CD4-positive, alpha-beta T cell treated with Interleukin-6 for 4 hours (primary cell): ENCODE data around the gene LARGE1.

Experiments
- DNase-seq: peaks from one replicate; pipeline ENCODE4 v3.0.0-alpha.2; 2020; ENCODE audit warnings: mixed read lengths

Gene LARGE1

GRCh38 chr22:33656808-33657628 is 263.3 kb downstream of the LARGE1 start:
- no peak for DNase-seq

GRCh38 chr22:33654173-33654895 is 265.9 kb downstream of the LARGE1 start:
- no peak for DNase-seq

- no peak for DNase-seq
Observed at GRCh38 chr22:33653532-33654063, 266.7 kb downstream of the LARGE1 start.

GRCh38 chr22:33652615-33653014 is 267.7 kb downstream of the LARGE1 start:
- DNase-seq = no peak

DNA sequence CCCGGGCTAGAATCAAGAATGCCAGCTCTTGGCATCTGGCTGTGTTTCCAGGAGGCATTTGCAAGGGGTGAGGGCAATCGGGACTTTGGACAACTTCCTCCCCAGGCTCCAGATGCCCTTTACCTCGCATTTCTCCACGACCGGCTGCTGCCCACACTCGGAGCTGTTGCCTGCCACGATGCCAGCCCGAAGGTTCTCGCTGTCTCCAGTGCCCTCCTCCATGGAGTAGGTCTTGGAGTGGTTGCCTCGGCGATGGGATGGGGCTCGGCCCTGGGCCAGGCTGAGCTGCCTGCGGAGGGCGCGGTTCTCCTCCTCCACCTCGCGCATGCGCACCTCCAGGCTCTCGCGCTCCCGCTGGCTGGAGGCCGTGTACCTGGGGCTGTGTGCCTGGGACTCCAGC is 270.0 kb downstream of the LARGE1 start:
- DNase-seq = no peak

GRCh38 chr22:33648478-33648877 is 271.8 kb downstream of the LARGE1 start:
- no peak for DNase-seq

- DNase-seq = no peak
Observed at GRCh38 chr22:33640900-33641299, 279.4 kb downstream of the LARGE1 start.

DNA sequence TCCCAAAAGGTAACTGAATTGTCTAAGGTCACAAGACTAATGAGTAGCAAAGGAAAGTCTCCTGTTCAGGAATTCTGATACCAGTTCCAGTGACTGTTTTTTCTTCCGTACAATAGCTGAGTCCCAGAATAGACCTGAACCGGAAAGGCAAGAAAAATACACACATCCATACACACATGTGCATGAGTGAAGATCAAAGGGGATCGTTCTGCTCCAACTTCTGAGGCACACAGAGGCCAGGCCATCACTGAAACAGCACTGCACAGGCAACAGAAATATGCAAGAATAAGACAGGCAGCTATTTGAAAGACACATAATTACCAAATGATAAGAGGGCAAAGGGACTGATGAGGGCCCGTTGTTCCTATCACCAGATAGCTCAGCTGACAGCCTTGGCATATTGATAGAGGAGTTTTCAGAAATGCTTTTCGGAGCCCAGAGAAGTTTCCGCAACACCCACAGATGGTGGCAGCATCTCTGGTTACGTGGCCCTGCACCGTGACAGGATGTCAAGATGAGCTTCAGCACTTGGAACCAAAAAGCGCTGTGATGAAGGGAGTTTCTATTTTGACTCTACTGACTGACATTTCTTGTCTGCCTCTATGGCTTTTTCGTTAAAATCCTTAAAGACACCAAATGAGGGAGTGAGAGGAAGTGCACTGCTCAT is 280.6 kb downstream of the LARGE1 start:
- no peak for DNase-seq

DNA sequence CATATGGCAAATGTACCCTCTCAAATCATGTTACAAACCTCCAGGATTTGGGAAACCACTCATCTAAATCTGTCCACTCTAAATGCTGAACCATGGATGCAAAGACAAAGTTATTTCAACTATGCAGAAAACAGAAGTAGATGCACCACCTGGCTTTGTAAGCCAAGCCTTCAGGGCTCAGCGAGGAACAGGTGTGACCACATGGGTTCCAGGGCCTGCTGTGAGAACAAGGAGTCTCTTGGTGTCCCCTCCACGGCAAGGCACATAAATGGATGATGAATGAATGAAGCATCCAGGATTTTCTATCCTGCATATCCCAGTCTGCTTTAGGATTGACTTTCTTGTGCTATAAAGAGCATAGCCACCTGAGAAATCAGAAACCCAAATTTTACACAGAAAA is 284.5 kb downstream of the LARGE1 start:
- DNase-seq = no peak

GRCh38 chr22:33631777-33632176 is 288.5 kb downstream of the LARGE1 start:
- DNase-seq = no peak

GRCh38 chr22:33625959-33626358 is 294.3 kb downstream of the LARGE1 start:
- no peak for DNase-seq

GRCh38 chr22:33620085-33620484 is 300.2 kb downstream of the LARGE1 start:
- no peak for DNase-seq

DNA sequence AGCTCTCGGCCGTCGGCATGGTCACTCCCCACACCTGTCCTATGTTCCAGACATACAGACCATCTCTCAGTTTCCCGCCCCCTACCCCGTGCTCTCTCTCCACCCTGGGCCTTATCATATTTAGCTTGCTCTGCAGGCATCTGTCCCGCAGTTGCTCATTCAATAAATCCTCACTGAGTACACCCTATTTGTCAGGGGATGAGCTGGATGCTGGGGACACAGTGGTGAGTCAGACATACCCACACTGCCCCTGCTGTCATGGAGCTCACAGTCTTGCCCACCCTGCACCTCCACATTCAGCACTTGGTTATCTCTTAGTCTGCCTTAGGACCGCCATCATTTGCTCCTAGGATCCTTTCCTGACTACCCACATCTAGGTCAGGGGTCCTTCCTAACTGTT is 313.8 kb downstream of the LARGE1 start:
- no peak for DNase-seq

- no peak for DNase-seq
Observed at GRCh38 chr22:33605666-33606065, 314.6 kb downstream of the LARGE1 start.

DNA sequence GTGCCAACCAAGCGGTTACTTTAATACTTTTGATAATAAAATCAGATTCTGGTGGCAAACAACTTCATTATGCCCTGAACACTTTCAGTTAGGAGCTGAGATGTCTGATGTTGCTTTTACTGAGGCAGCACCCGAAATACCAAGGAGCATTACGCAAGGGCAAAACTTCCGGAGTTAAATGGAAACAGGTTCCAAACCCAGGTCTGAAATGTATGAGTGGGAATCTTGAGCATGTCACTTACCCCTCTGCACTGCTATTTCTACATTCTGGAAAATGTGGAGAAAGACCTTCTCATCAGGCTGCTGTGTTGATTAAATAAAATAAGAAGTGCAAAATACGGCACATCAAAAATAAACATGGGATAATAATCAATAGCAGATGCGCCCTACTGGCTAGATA is 315.1 kb downstream of the LARGE1 start:
- DNase-seq = no peak

- DNase-seq = no peak
Observed at GRCh38 chr22:33601062-33601461, 319.2 kb downstream of the LARGE1 start.

GRCh38 chr22:33600595-33600994 is 319.7 kb downstream of the LARGE1 start:
- no peak for DNase-seq

DNA sequence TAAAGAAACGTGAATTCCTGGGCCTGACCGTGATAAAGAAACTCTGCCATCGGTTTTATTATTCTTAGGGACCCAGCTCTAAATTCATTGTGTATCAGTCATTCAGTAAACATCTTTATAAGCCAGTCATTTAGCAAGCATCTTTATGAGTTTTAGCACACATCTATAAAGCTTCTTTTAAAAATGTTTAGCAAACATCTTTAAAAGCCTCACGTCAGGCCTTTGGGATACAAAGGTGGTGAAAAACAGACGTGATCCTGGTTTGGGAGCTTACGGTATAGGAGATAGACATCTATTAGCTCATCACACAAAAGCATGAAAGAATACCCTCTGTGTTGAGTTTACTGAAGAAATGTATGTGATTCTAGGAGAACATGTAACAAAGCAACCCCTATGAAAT is 320.2 kb downstream of the LARGE1 start:
- DNase-seq = no peak

DNA sequence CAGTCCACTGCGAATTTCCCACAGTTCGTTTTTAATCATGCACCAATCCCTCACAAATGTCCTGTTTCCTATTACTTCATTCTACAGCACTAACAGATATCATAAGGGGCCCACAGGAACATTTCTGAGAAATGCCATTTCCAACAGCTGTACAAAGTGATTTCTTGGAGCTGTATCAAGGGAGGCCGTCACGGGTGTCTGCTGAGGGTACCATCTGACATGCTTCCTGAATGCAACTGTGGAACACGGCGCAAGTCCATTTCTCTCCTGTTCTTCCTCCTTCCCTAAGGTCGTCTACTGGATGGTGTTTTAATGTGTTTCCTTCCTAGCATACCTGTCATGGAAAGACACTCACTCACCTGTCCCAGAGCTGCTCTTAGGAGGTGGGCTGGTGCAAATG is 320.7 kb downstream of the LARGE1 start:
- DNase-seq = no peak

DNA sequence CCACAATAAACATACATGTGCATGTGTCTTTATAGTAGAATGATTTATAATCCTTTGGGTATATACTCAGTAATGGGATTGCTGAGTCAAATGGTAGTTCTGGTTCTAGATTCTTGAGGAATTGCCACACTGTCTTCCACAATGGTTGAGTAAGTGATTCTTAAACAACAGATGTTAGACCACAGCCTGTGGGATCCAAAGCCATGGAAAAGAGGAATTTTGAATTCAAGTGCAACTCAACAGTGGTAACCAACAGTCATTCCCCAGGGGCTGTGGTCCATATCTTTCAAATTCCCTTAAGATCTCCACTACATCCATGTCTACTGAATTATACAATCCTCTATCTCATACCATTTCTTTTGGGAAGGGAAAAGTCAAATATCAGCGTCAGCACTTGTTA is 321.5 kb downstream of the LARGE1 start:
- DNase-seq = no peak

DNA sequence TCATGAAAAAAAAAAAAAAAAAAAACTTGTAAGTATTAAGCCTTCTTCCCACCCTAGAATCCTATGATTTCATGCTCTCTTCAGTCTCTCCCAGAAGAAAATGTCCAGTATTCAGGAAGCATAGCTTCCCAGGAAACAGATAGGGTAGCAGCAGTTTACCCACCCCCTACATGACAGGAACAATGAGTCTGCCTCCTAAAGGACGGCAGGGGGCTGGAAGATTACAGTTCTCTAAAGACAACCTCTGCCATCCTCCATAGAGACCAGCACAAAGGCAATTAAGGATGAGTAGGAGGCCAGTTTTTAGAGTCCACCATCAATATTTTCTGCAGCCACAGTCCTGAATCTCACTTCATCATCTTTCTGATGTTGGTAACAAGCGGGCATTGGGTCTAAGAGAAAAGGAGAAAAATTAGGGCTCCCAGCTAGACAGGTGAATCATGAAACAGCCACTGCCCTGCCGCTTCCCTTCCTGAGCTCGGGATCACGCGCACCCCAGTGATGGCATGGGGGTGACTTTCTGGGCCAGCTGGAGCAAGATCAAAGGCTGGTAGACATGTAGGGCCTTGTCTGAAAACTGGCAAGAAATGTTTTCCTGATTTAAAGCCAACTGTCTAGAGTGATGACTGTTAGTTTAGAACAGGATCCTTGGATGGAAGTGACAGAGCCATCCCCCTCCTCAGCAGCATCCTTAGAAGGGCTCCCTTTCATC is 322.8 kb downstream of the LARGE1 start:
- DNase-seq = no peak

DNA sequence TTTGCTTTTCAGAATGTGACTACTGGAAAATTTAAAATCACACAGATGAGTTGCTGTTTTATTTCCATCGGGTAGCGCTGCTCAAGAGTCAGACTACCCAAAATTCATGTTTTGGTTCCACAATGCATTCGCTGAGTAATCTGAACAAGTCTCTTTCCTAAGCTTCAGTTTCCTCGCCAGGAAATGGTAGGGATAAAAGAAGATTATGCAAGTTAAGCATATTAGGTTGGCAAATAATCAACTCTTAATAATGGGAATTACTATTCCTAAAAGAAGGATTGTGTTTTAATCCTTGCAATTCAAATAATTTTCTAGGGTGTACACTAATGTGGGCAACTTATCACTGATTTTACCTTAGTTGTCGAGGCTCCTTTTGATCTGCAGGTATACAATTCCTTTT is 326.5 kb downstream of the LARGE1 start:
- DNase-seq = no peak

GRCh38 chr22:33591946-33592345 is 328.3 kb downstream of the LARGE1 start:
- no peak for DNase-seq
